HG02840 (cell line): Measurements from ENCODE around the gene MYD88.

ENCODE experiments used
- ATAC-seq: cut with Tn5 transposase; IDR thresholded peaks from one replicate; pipeline ENCODE4 v1.9.1; 2021; ENCODE audit warnings: mild to moderate bottlenecking, moderate library complexity, moderate number of reproducible peaks; ENCODE audit not compliant: unreplicated experiment, low FRiP score

The MYD88 gene

GRCh38 chr3:38138349-38139190 is at the start of gene MYD88:
Gene MYD88, plus strand, starts transcription at chr3:38138661. Its CDS starts 40 bp downstream, at chr3:38138701.
- no peak for ATAC-seq

DNA sequence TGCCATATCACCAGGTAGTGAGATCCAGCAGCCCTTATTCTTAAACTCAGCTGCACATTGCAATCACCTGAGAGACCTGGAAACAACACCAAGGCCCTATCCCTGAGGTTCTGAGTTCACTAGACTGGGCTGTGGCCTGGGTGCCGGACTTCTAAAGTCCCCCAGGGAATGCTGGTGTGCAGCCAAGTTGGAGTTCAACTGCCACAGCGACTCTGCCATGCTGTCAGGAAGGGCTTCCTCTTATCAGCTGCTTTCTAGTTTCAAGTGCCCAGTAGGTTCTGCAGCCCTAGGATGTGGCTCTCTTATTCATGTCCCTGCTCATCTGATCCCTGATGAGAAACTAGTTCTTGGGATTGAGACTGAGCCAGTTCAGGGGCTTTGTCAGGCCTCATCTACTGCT is 49.3 kb upstream of the MYD88 start:
- ATAC-seq: no peak

DNA sequence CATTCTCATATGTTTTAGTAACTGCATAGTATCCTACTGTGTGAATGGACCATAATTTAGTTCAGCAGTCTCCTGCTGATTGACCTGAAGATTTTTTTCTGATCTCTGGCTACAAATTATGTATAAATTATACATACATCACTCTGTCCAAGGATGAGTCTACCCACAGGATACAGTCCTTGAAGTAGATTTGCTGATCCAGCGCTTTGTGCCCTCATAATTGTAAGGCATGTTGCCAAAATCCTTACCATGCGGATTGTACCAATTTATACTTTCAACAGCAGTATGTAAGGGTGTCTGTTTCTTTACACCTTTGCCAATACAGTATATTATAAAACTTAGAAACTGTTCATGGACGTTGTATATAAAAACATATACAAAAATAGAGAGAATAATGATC is 48.0 kb upstream of the MYD88 start:
- no peak for ATAC-seq

DNA sequence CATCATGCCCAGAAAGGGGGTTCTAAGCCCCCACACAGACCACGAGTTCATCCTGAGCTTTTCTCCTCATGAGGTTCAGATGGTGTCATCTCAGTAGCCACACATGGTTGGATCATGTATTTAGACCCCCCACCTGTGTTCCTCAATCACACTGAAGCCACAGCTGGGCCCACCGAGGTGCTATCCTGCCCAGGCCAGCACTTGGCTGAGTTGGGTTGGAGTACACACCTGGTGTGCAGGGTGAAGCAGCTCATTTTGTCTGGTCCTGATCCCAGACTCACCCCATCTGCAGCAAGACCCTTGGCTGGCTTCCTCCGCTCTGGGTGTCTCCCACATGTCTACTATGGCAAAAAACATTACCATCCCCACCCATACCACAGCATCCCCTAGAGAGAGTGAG is 43.5 kb upstream of the MYD88 start:
- no peak for ATAC-seq

DNA sequence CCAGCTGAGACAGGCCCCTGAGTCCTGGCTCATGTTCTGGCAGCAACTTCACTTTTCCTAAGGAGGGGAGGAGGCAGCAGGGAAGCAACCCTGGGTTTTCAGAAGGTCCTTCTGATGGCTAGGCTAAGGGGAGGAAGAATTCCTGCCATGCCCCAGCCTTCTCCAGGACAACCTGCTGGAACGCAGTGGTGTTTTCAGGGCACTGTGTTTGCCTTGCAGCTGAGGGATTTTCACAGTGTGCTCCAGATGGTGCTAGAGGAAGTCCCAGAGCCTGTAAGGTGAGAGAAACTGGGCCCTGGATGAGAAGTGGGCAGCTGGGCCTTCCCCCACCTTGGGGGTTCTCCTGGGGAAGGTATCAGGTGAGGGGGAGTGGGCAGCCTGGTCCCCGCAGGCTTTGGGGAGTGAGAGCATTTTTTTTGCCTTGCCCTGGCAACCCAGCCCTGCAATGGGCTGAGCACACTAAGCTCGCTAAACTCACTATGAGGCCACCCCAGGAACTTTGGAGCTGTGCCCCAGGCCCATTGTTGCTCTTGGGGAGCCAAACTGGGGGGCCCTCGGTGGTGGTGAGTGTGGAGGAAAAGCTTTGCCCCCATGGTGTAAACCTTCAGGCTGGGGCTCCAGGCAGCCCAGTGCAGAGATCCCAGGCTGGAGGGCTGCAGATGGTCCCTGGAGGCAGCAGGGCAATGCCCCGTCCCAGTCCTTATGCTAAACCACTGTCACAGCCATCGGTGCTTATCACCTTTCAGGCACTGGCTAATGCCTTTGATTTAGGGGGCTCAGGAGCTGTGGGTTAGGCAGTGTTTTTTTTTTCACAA is 42.6 kb upstream of the MYD88 start:
- no peak for ATAC-seq

GRCh38 chr3:38097446-38098375 is 40.8 kb upstream of the MYD88 start:
- no peak for ATAC-seq

DNA sequence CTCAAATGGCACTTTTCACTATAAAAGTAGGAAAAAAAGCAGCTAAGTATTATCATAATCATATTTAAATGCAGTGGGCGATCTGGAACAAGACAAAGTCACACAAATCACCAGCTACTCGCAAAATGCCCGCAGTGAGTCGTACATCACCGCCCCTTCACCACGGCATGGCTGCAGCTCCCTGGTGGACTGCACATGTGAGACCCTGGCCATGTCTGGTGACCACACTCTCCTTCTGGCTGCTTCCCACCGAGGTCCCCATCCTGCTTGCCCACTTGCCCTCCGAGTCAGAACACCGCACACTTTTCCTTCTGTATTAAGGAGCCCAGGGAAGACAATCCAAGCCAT is 40.1 kb upstream of the MYD88 start:
- no peak for ATAC-seq

GRCh38 chr3:38099518-38099917 is 38.9 kb upstream of the MYD88 start:
- ATAC-seq: no peak

- ATAC-seq: no peak
These were observed 38.0 kb upstream of the MYD88 start for GRCh38 chr3:38100498-38100897.

- no peak for ATAC-seq
These were observed 36.5 kb upstream of the MYD88 start for GRCh38 chr3:38101811-38102443.

DNA sequence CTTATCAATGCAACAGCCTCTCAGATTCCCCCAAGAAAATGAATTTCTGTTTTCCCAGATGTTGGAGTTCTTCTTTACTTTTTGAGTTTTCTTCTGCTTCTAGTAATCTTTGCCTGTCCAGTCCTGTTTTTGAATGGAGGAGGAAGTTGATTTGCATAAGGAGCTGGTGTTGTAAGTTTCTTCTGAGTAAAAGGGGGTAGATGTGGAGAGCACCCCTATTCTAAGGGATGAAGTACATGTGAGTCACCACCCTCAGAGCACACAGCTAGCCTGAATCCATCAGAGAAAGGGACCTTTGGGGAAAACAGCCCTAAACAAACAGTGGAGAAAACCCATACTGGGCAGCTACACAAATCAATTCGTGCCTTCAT is 36.0 kb upstream of the MYD88 start:
- no peak for ATAC-seq

GRCh38 chr3:38105525-38105924 is 32.9 kb upstream of the MYD88 start:
- no peak for ATAC-seq

DNA sequence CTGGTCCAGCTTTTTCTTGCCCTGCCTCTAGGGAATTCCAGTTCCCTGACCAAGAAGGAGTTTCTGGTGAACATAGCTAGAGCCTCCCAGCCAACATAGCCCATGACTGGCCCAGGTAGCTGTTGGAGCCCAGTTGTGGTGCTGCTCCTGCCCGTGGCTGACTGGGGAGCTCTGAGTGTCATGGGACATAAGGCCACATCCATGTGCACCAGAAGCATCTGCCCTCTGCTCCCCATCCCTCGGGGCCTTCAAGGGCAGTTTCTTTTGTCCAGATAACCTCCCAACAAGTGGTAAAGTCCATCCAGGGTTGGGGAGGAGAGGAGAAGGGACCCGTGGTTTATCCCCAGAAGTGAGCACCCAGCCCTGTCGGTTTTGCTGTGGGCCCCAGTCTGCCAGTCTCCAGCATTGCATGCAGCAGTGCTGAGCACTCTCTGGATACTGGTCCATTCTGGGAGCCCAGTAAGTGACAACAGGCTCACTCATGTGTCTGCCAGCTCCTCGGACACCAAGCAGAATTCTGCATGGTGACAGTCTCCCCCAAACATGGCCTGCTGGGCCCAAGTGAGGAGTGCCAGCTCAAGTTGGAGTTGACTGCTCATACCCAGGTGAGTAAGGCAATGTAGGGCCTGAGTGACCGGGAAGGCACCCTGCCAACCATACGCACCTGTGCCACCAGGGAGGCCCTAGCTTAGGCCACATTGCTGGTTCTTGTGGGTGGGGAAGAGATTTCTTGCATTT is 30.4 kb upstream of the MYD88 start:
- no peak for ATAC-seq

DNA sequence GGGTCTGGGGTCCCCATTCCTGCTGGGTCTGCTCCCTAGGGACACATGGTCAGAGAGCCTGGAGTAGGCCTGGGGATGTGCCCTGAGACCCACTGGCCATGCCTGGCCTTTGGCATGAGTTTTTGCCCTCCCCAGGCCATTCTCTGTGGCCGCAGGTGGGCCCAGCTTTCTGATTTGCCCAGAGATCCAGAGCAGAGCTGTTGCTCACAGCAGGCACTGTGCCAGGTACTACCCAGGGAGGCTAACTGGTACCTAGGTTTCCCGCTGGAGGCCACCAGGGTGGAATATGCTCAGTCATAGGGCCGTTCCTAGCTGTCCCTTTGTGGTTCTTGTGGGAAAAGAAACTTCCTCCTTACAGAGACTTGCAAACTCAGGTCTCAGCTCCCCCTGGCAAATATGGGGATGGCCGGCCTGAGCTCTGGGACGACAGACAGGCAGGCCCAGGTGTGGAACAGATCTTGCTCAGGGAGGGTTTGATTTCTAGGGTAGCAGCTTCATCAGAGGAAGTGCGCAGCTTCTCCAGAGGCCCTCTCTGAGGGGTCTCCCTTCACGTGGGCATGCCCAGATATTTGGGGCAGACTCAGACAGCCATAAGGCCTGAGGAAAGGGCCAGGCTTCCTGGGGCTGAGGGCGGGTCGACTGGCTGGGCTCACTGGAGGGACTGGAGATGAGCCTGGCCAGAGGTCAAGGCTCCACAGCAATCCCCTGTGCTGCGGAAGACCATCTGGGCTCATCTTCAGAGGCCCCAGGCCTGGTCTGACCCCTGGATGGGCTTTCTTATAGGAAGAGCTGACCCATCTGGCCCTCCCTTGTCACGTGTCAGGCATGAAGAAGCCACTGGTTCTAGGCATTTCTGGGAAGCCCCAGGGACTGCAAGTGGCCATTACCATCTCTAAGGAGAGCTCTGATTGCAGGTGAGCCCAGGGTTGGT is 29.5 kb upstream of the MYD88 start:
- ATAC-seq: no peak

GRCh38 chr3:38109580-38110313 is 28.7 kb upstream of the MYD88 start:
- no peak for ATAC-seq

- ATAC-seq: no peak
These were observed 28.0 kb upstream of the MYD88 start for GRCh38 chr3:38110314-38111050.

DNA sequence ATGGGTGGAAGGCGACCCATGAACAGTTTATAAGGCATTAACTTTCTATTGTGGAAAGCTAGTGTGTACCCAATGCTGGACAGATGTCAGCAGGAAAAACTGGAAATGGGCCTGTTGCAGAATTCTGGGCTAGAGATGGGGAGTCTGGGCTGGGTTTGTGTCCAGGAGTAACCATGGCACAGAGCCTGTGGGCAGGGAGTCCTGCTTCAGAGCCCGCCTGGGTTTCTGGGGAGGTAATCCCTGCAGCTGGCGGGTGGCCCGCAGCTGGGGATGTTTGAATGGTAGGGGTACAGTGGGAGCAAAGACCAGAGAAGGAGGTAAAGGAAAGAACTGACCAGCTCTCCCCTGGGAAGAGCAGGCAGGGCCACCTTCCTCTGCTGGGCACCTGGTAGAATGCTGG is 27.3 kb upstream of the MYD88 start:
- ATAC-seq: no peak
